ENCODE data around the gene TMOD3.

The TMOD3 gene

GRCh38 chr15:51796847-51797401, 32.5 kb upstream of the TMOD3 start (continued):
- TF ChIP-seq ZBTB6 (tag by site-specific recombination; IDR thresholded peaks at IDR 0.05) (no peak), ZNF341 (tag by site-specific recombination; IDR thresholded peaks at IDR 0.05; ENCODE audit: low read depth) (peak; percentile 16; the same call in 1 of the 2 replicates), ZNF2 (tag by site-specific recombination; IDR thresholded peaks at IDR 0.05) (no peak), ZNF664 (tag by site-specific recombination; IDR thresholded peaks at IDR 0.05) (no peak), ZNF266 (tag by site-specific recombination; IDR thresholded peaks at IDR 0.05; ENCODE audit: low read depth) (no peak), OVOL3 (tag by site-specific recombination; IDR thresholded peaks at IDR 0.05) (no peak), EGR2 (tag by site-specific recombination; IDR thresholded peaks at IDR 0.05; ENCODE audit: low read depth) (no peak), ZNF501 (tag by site-specific recombination; IDR thresholded peaks at IDR 0.05) (no peak), KLF17 (tag by site-specific recombination; IDR thresholded peaks at IDR 0.05) (no peak), ZSCAN30 (tag by site-specific recombination; IDR thresholded peaks at IDR 0.05) (no peak), ZBTB17 (tag by site-specific recombination; IDR thresholded peaks at IDR 0.05) (peak; percentile 51), GLI4 (tag by site-specific recombination; IDR thresholded peaks at IDR 0.05) (no peak), ZNF394 (tag by site-specific recombination; IDR thresholded peaks at IDR 0.05; ENCODE audit: borderline replicate concordance) (no peak), FEZF1 (tag by site-specific recombination; IDR thresholded peaks at IDR 0.05) (peak; percentile 42; the same call in 1 of the 2 replicates), ZBTB1 (tag by site-specific recombination; IDR thresholded peaks at IDR 0.05) (no peak), ZNF132 (tag by site-specific recombination; IDR thresholded peaks at IDR 0.05; ENCODE audit: borderline replicate concordance) (no peak), BCL11B (tag by site-specific recombination; IDR thresholded peaks at IDR 0.05; ENCODE audit: low read depth) (no peak), GFI1B (tag by site-specific recombination; IDR thresholded peaks at IDR 0.05) (no peak), OSR2 (tag by site-specific recombination; IDR thresholded peaks at IDR 0.05) (no peak)
- TF ChIP-seq, protein P1, sequence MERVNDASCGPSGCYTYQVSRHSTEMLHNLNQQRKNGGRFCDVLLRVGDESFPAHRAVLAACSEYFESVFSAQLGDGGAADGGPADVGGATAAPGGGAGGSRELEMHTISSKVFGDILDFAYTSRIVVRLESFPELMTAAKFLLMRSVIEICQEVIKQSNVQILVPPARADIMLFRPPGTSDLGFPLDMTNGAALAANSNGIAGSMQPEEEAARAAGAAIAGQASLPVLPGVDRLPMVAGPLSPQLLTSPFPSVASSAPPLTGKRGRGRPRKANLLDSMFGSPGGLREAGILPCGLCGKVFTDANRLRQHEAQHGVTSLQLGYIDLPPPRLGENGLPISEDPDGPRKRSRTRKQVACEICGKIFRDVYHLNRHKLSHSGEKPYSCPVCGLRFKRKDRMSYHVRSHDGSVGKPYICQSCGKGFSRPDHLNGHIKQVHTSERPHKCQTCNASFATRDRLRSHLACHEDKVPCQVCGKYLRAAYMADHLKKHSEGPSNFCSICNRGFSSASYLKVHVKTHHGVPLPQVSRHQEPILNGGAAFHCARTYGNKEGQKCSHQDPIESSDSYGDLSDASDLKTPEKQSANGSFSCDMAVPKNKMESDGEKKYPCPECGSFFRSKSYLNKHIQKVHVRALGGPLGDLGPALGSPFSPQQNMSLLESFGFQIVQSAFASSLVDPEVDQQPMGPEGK (tag by site-specific recombination; IDR thresholded peaks at IDR 0.05), result no peak

- Histone ChIP-seq H3K4me3 (ENCODE audit: low read depth, low read length) (no peak overlapping the region), H3K27ac (ENCODE audit: extremely low read depth, low read depth, low read length) (no peak overlapping the region), H3K36me3 (ENCODE audit: control insufficient read depth in 2 of 2, insufficient read depth in 1 of 2, low read length in 2 of 2) (peaks cover 0 to 9% of the 10 kb centered on the region in 2 experiments; a peak in 1 of 3 replicates), H3K9me3 (ENCODE audit: control insufficient read depth, insufficient read depth, low read depth, low read length) (no peaks in the 10 kb centered on the region), H3K4me1 (ENCODE audit: control insufficient read depth, insufficient read depth, low read length) (no peaks in the 10 kb centered on the region)
- POLR2A ChIA-PET, result no interaction called here
- CTCF ChIA-PET, result no interaction called here
- TF ChIP-seq ZBTB20 (tag by site-specific recombination; IDR thresholded peaks at IDR 0.05) (no peak), YY2 (tag by site-specific recombination; IDR thresholded peaks at IDR 0.05) (no peak), ZNF221 (tag by site-specific recombination; IDR thresholded peaks at IDR 0.05; ENCODE audit: borderline replicate concordance) (no peak), ZNF626 (tag by site-specific recombination; IDR thresholded peaks at IDR 0.05) (no peak), KLF9 (tag by site-specific recombination; IDR thresholded peaks at IDR 0.05; ENCODE audit: low read depth) (no peak), ZNF292 (tag by site-specific recombination; IDR thresholded peaks at IDR 0.05; ENCODE audit: borderline replicate concordance, low read depth) (no peak), CTCF (tag by site-specific recombination; IDR thresholded peaks at IDR 0.05) (no peak), ZNF341 (tag by site-specific recombination; IDR thresholded peaks at IDR 0.05; ENCODE audit: low read depth) (no peak), ZNF416 (tag by site-specific recombination; IDR thresholded peaks at IDR 0.05) (no peak), FEZF1 (tag by site-specific recombination; IDR thresholded peaks at IDR 0.05) (no peak)
- TF ChIP-seq, protein P2, sequence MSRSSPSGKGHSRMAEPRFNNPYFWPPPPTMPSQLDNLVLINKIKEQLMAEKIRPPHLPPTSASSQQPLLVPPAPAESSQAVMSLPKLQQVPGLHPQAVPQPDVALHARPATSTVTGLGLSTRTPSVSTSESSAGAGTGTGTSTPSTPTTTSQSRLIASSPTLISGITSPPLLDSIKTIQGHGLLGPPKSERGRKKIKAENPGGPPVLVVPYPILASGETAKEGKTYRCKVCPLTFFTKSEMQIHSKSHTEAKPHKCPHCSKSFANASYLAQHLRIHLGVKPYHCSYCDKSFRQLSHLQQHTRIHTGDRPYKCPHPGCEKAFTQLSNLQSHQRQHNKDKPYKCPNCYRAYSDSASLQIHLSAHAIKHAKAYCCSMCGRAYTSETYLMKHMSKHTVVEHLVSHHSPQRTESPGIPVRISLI (tag by site-specific recombination; IDR thresholded peaks at IDR 0.05), result no peak
- TF ChIP-seq, protein P3, sequence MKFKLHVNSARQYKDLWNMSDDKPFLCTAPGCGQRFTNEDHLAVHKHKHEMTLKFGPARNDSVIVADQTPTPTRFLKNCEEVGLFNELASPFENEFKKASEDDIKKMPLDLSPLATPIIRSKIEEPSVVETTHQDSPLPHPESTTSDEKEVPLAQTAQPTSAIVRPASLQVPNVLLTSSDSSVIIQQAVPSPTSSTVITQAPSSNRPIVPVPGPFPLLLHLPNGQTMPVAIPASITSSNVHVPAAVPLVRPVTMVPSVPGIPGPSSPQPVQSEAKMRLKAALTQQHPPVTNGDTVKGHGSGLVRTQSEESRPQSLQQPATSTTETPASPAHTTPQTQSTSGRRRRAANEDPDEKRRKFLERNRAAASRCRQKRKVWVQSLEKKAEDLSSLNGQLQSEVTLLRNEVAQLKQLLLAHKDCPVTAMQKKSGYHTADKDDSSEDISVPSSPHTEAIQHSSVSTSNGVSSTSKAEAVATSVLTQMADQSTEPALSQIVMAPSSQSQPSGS (tag by site-specific recombination; IDR thresholded peaks at IDR 0.05; ENCODE audit: low read depth), result no peak
These were observed 31.2 kb upstream of the TMOD3 start for GRCh38 chr15:51798281-51798680.

Measured in HEK293 (cell line).